Testis (tissue), 3 donors: ENCODE results near the gene MUS81. TPM values are rescaled to one million over a fixed set of nuclear protein-coding genes. Genes with fewer than 3 reads are reported as not detected.
A peak's percentile ranks its signal among the peaks of the same experiment; 100 is the strongest.

Experiments
- DNase-seq: peaks from one replicate; pipeline ENCODE4 v3.0.0-alpha.2; 2019
- H3K27ac ChIP-seq, 2 donors: fragments of 200-600 bp; sonication (generic); one replicate each; pipeline ENCODE4 v1.5.1; 2019
- H3K27me3 ChIP-seq: fragments of 200-600 bp; sonication (generic); one replicate; pipeline ENCODE4 v1.5.1; 2019
- H3K36me3 ChIP-seq: fragments of 200-600 bp; sonication (generic); one replicate; pipeline ENCODE4 v1.5.1; 2017; ENCODE audit warnings: low read depth; ENCODE audit errors: missing control alignments
- H3K4me1 ChIP-seq: fragments of 200-600 bp; sonication (generic); one replicate; pipeline ENCODE4 v1.5.1; 2019
- H3K4me3 ChIP-seq, 2 donors: fragments of 200-600 bp; sonication (generic); one replicate each; pipeline ENCODE4 v1.5.1; 2017 to 2019
- H3K9me3 ChIP-seq: fragments of 200-600 bp; sonication (generic); one replicate; pipeline ENCODE4 v1.5.1; 2017
- CTCF ChIP-seq, 3 experiments: fragments of 450-650 bp in 2 of 3; fragments of 200-600 bp in 1 of 3; sonication (generic) in 1 of 3; IDR thresholded peaks; one replicate each; pipeline ENCODE4 v1.5.1; 2016 to 2019; ENCODE audit warnings: antibody characterized with exemption in 3 of 3, mild to moderate bottlenecking in 2 of 3, moderate library complexity in 1 of 3
- POLR2A ChIP-seq: fragments of 450-650 bp; IDR thresholded peaks from one replicate; pipeline ENCODE4 v1.6.1; 2017; ENCODE audit warnings: antibody characterized with exemption, mild to moderate bottlenecking, moderate library complexity
- WGBS, 2 donors: methylation state at CpG; one replicate each; pipeline ENCODE4 v1.1.5; 2018; 5-methylcytosine and 5-hydroxymethylcytosine counted together
- intact Hi-C: fragments of 100-400 bp; cut with DNase I; formaldehyde crosslinking; loops from one replicate; pipeline ENCODE4 v1.15.1; 2023; ENCODE audit warnings: low total_unique reads
- polyA plus RNA-seq: library from polyadenylated mRNA; stranded (reverse); fragments of 350-450 nt; fragmentation: Illumina TruSeq; extraction: RNeasy Lipid Tissue Mini Kit (QIAGEN cat#74804); gene quantifications from one replicate; pipeline ENCODE4 v1.2.3, GENCODE V29; 2014; ENCODE audit warnings: low read depth, low replicate concordance; ENCODE audit not compliant: insufficient read depth
- total RNA-seq, 2 donors: library from RNA; depleted of rRNA; stranded (reverse); fragments of >200 nt; gene quantifications; one replicate each; pipeline ENCODE4 v1.2.3, GENCODE V29; 2016

Gene MUS81
- total and polyA plus RNA-seq, 3 donors from 2014 or later: 49.9 to 74.0 (median 57.2) TPM

- Histone ChIP-seq H3K9me3 (no peaks in the 10 kb centered on the region), H3K27me3 (no peaks in the 10 kb centered on the region), H3K4me1 (peaks cover 13% of the 10 kb centered on the region), H3K27ac (peak within 1 kb of the TSS; percentile 88 to 94), H3K36me3 (no peaks in the 10 kb centered on the region), H3K4me3 (peak within 1 kb of the TSS; percentile 85 to 97)
- intact Hi-C loops: no loop called here
- TF ChIP-seq CTCF (IDR thresholded peaks at IDR 0.05) (peak in 1 of 3 experiments; percentile 0), POLR2A (peak; percentile 85)
- 1% methylated on average over 25 to 90 of the region's 92 CpGs for WGBS, 2 donors
- peak; percentile 98 for DNase-seq
Observed at GRCh38 chr11:65857853-65858680, 2.2 kb upstream of the MUS81 start, which contains the start of gene CFL1. TSS of gene CFL1 (minus strand) at chr11:65858180. CDS start at chr11:65858099, 81 bp downstream.

GRCh38 chr11:65858681-65859087, 1.5 kb upstream of the MUS81 start:
- DNase-seq: no peak
- H3K4me3 ChIP-seq: peak overlapping the region; percentile 85 to 97
- peak overlapping the region; percentile 88 to 94 for H3K27ac ChIP-seq
- intact Hi-C loops: no loop called here
- no peaks in the 10 kb centered on the region for H3K36me3 ChIP-seq
- WGBS, 2 donors: 0 to 1% methylated on average over 10 of the region's 10 CpGs
- no peaks in the 10 kb centered on the region for H3K9me3 ChIP-seq
- peaks cover 13% of the 10 kb centered on the region for H3K4me1 ChIP-seq
- no peak for TF ChIP-seq POLR2A
- no peak for TF ChIP-seq CTCF (IDR thresholded peaks at IDR 0.05)
- H3K27me3 ChIP-seq: no peaks in the 10 kb centered on the region

- Histone ChIP-seq H3K4me3 (peak overlapping the region; percentile 85 to 97), H3K9me3 (no peaks in the 10 kb centered on the region), H3K27ac (peak overlapping the region; percentile 88 to 94), H3K27me3 (no peaks in the 10 kb centered on the region), H3K36me3 (no peaks in the 10 kb centered on the region), H3K4me1 (peaks cover 13% of the 10 kb centered on the region)
- WGBS, 2 donors: 1% methylated on average over 25 to 46 of the region's 46 CpGs
- TF ChIP-seq CTCF (IDR thresholded peaks at IDR 0.05) (peak in 2 of 3 experiments; percentile 1 to 18), POLR2A (peak; percentile 82)
- intact Hi-C loops: no loop called here
- DNase-seq: peak; percentile 100
Observed at GRCh38 chr11:65859095-65859811, 980 bp upstream of the MUS81 start.

- peak overlapping the region; percentile 88 to 94 for H3K27ac ChIP-seq
- DNase-seq: peak; percentile 51
- H3K4me3 ChIP-seq: peak overlapping the region; percentile 85 to 97
- intact Hi-C loops: no loop called here
- WGBS, 2 donors: 0 to 1% methylated on average over 16 of the region's 16 CpGs
- peaks cover 13% of the 10 kb centered on the region for H3K4me1 ChIP-seq
- no peaks in the 10 kb centered on the region for H3K27me3 ChIP-seq
- TF ChIP-seq CTCF (IDR thresholded peaks at IDR 0.05) (no peak), POLR2A (no peak)
- H3K9me3 ChIP-seq: no peaks in the 10 kb centered on the region
- no peaks in the 10 kb centered on the region for H3K36me3 ChIP-seq
Observed at GRCh38 chr11:65859812-65860277, 388 bp upstream of the MUS81 start.
